HG03442 (cell line): Measurements from ENCODE around the gene SELENOO.

Experiments used
- ATAC-seq: cut with Tn5 transposase; IDR thresholded peaks from one replicate; pipeline ENCODE4 v1.9.1; 2021; ENCODE audit warnings: mild to moderate bottlenecking, moderate library complexity; ENCODE audit not compliant: unreplicated experiment

The SELENOO gene

DNA sequence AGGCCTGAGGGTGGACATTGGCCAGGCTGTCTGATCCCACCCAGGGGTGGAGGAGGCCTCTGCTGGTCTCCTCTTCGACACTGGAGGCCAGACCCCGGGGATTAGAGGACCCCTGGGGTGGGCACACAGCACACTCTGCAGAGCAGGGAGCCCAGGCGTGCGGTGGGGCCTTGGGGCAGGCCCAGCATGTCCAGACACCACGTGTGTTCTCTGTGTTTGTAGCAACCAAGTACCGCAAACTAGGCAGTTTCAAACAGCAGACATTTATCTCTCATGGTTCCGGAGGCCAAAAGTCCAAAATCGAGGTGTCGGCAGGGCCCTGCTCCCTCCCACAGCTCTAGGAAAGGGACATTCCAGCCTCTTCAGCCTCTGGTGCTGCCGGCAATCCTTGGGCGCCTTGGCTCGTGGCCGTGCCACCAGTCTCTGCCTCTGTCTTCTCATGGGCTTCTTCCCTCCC is 28.8 kb upstream of the SELENOO start:
- ATAC-seq = no peak

DNA sequence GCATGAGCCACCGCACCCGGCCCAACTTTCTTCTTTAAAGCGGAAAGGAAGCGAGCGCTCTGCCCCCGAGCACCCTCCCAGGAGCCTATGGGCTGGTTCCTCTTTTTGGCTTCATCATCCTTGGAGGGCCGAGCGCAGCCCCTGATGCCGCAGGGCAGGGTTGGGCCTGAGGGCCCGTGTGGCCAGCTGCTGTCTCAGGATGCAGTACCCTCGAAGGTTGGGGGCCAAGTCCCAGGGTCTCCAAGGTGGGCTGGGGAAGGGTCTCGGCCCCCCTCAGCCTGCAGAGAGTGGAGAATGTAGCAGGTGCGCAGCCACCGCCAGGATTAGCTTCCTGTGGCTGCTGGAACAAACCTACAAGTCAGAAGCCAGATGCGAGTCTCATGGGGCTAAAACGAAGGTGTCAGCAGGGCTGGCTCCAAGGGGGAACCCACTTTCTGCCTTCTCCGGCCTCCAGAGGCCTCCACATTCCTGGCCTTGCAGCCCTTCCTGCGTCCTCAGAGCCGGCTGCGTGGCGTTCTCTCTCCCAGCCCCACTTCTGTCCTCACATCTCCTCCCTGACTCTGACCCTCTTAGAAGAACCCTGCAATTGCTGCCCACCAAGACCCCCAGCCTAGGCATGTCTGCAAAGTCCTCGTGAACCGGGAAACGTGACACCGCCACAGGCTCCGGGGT is 27.4 kb upstream of the SELENOO start:
- no peak for ATAC-seq

DNA sequence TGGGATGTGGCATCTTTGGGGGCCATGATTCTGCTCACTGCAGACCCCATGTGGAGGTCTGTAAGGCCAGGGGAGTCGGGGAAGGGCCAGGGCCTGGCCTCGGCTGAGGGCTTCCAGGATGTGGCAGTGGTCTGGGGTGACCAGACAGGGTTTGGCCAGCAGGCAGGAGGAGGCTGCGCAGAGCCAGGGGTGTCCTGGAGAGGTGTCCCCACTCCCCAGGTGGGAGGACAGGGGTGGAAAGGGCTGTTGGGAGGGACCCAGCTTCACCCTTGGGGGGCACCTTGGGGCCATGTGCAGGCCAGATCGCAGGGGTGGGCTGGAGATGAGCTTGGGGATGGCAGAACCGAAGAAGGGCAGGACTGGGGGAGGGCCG is 26.8 kb upstream of the SELENOO start:
- ATAC-seq = no peak

DNA sequence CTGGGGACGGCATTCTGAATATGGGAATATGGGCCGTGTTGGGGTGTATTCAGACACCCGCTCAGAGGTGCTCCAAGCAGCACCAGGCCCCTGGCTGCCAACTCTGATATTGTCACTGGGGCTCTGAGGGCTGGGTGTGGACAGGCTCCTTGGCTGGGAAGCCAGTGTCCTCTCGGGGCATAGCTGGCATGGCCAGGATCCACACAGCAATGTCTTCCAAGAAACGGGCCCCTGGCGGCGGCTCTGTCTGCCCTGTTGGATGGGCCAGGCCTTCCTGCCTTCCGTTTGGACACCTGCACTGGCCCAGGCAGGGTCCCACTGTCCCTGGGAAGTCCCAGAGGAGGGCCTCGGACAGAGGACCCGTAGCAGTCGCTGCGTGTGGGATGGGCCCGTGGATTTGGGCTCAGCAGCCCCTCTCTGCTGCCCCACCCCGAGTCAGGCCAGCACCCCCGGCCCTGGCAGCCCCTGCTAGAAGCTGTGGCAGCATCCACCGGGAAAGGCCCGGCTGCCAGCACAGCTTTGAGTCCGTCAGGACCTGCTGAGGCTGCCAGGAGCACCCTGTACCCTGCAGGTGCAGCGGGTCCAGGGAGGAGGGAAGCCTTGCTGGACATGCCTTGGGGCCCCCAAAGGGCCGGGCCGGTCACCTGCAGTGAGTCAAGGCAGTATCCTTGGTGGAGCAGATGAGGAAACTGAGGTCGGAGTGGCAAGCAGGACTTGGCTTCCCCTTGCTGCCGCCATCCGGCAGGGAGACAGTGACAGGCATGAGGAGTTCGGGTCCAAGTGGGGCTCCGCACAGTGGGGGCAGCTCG is 26.2 kb upstream of the SELENOO start:
- no peak for ATAC-seq

DNA sequence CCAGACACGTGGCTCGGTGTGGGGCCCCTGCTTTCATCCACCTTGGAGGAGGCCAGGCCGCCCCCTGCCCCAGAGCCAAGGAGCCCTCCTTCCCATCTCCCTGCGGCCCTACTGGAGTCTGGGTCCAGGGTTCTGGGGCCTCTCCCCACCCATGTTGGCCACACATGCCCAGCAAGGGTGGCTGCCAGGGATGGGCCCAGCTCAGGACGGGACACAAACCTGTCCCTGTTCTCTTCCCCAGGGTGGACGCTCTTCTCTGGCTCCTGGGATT is 25.7 kb upstream of the SELENOO start:
- no peak for ATAC-seq

DNA sequence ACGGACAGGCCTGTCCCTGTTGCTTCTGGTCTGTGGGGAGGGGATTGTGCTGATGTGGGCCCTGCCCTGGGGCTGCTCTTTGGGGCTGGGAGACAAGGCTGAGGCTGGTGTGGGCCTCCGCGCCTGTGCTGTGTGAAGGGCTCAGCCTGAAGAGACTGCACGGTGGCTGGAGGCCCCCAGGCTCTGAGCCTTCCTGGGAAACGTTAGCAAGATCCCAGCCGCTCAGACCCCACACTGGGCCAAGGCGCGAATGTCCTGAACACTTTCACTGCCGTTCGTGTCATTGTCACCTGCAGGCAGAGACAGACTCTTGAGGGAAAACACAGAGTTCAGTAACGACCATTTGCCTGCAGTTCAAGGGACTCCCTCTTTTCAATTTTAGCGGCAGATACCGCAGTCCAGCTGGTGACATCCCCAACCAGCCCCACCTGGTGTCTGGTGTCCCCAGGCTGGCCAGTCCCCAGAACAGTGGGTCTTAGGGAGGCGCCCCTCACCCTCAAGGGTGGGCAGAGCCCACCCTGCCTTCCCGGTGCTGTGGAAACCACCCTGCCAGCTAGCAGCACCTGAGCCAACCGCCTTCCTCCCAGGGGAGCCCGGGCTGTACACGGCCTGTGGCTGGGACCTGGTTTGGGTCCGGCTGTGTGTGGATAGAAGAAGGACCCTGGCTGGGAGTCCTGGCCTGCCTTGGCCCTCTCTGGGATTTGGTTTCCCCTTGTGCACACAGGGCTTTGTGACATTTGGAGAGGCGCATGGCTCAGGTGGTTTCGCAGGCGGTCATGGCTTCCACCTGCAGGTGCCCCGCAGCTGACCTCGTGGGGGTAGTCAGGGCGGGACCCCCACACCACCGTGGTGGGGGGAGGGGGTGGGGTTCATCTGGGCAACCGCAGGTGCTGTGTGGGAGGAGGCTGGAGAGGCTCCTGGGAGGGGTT is 24.6 kb upstream of the SELENOO start:
- ATAC-seq = no peak

DNA sequence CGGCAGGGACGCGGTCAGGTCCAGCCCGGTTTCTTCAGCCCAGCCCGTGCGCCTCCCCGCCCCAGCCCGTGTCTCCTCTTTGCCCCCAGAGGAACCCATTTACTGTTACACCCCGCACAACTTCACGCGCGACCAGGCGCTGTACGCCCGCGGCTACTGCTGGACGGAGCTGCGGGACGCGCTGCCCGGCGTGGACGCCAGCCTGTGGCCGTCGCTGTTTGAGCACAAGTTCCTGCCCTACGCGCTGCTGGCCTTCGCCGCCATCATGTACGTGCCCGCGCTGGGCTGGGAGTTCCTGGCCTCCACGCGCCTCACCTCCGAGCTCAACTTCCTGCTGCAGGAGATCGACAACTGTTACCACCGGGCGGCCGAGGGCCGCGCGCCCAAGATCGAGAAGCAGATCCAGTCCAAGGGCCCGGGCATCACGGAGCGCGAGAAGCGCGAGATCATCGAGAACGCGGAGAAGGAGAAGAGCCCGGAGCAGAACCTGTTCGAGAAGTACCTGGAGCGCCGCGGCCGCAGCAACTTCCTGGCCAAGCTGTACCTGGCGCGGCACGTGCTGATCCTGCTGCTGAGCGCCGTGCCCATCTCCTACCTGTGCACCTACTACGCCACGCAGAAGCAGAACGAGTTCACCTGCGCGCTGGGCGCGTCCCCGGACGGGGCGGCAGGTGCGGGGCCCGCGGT is 23.8 kb upstream of the SELENOO start:
- no peak for ATAC-seq

DNA sequence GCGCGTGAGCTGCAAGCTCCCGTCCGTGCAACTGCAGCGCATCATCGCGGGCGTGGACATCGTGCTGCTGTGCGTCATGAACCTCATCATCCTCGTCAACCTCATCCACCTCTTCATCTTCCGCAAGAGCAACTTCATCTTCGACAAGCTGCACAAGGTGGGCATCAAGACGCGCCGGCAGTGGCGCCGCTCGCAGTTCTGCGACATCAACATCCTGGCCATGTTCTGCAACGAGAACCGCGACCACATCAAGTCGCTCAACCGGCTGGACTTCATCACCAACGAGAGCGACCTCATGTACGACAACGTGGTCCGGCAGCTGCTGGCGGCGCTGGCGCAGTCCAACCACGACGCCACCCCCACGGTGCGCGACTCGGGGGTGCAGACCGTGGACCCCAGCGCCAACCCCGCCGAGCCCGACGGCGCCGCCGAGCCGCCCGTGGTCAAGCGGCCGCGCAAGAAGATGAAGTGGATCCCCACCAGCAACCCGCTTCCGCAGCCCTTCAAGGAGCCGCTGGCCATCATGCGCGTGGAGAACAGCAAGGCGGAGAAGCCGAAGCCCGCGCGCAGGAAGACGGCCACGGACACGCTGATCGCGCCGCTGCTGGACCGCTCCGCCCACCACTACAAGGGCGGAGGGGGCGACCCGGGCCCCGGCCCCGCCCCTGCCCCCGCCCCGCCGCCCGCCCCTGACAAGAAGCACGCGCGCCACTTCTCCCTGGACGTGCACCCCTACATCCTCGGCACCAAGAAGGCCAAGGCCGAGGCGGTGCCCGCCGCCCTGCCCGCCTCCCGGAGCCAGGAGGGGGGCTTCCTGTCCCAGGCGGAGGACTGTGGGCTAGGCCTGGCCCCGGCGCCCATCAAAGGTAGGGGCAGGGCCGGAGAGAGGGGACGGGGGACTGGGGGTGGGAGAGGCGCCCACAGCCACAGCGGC is 23.0 kb upstream of the SELENOO start:
- ATAC-seq = no peak

DNA sequence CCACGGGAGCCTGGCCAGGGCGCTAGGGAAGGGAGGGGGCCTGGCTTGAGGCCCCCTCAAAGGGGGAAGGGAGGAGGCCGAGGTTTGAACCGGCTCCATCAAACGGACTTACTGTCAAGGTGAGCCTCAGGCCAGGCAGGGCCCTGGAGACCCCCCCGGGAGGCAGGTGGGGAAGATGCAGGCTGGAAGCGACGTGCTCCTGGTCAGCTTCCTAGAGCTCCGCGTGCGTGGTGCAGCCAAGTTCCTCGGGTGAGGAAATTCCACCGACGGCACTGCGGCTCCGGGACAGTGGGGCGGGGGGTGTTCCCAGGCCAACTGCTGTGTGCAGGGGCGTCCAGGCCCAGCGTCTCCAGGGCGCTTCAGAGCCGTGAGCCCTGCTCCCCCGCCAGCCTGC is 22.3 kb upstream of the SELENOO start:
- no peak for ATAC-seq

DNA sequence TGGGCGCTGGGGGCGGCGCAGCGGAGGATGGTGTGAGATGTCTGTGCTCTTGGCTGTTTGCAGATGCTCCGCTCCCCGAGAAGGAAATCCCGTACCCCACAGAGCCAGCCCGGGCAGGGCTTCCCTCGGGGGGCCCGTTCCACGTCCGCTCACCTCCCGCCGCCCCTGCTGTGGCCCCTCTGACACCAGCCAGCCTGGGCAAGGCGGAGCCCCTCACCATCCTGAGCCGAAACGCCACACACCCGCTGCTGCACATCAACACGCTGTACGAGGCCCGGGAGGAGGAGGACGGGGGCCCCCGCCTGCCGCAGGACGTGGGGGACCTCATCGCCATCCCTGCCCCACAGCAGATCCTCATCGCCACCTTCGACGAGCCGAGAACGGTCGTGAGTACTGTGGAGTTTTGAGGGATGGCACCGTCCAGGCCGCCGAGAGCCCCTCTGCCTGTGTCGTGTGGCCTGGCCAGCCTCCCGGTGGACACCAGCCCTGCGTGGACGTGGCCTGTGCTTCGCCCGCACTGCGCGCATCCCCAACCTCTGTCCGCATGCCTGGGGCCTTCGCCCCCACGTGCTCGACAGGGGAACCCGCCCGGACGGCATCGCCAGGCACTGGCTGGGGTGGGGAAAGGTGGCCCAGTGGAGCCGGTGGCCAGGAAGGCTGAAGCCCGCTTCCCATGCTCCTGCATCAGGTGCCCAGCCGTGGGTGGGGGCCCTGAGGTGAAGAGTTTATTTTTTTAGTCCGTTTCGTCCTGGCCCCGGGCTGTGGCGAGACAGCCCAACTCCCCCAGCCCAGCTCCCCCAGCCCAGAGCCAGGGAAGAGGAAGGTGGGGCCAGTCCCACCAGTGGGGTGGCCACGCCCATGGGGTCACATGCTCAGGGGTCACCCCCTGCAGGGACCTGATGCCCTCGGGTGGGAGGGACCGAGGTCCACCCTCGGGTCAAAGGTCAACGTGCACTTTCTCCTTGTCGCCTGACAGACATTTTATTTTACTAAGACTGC is 21.6 kb upstream of the SELENOO start:
- ATAC-seq = no peak

DNA sequence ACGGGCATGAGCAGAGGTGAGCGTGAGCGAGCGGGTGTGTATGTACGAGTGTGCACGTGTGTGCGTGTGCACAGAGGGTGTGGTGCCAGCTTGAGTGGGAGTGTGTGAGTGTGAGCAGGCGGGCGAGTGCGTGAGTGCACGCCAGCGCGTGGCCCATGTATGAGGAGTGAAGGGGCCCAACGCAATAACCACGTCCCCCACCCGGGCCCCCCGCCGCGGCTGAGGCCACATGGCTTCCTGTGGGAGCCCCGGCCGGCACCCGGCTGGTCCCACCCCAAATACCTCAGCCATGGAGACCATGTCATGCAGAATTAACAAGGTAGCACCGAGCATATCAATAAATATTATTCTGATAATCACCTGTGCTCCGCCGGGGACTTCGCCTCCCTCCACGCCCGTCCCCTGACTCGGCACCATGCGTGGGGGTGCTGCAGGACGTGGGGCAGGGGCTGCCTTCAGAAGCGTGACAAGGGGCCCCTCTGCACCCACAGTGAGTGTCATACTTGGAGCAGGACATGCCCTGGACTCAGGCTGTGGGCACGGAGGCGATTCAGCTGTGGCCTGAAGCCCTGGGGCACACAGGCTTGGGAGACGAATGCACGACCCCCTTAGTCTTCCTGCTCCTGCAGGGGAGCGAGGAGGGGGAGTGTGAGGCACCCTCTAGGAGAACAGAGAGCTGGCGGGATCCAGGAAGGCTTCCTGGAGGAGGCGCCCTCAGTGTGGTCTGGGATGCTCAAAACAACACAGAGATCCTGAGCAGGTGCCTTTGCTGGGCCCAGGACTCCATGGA is 20.7 kb upstream of the SELENOO start:
- ATAC-seq = no peak

DNA sequence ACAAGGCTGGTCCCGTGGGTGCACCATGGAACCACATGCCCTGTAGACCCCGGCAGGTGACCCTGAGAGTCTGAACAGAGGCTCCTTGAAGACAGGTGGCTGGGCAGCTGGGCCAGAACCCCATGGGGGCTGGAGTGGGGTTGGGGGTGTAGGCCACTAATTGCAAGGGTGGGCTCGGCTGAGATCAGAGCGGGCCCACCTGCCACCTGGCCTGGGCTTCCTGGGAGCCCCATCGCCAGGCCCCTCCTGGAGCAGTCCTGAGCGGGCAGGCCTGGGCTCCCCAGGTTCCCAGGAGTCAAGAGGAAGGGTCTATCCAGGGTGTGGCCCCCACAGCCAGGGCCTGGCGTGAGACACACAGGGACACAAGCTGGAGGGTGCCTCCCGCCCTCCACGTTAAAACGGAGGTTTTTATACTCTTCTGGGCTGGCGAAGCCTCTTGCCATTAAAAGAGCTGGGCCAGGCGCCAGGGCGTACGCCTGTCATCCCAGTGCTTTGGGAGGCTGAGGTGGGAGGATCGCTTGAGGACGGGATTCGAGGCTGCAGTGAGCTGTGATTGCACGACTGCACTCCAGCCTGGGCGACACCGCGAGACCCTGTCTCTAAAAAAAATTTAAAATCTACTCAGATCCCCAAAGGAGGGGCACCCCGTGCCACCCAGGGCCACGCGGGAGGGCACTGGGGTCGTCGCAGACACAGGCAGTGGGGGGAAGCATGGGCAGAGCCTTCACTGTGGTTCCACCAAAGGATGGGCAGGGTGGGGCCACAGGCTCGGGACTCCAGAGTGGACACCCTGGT is 19.9 kb upstream of the SELENOO start:
- ATAC-seq = no peak

DNA sequence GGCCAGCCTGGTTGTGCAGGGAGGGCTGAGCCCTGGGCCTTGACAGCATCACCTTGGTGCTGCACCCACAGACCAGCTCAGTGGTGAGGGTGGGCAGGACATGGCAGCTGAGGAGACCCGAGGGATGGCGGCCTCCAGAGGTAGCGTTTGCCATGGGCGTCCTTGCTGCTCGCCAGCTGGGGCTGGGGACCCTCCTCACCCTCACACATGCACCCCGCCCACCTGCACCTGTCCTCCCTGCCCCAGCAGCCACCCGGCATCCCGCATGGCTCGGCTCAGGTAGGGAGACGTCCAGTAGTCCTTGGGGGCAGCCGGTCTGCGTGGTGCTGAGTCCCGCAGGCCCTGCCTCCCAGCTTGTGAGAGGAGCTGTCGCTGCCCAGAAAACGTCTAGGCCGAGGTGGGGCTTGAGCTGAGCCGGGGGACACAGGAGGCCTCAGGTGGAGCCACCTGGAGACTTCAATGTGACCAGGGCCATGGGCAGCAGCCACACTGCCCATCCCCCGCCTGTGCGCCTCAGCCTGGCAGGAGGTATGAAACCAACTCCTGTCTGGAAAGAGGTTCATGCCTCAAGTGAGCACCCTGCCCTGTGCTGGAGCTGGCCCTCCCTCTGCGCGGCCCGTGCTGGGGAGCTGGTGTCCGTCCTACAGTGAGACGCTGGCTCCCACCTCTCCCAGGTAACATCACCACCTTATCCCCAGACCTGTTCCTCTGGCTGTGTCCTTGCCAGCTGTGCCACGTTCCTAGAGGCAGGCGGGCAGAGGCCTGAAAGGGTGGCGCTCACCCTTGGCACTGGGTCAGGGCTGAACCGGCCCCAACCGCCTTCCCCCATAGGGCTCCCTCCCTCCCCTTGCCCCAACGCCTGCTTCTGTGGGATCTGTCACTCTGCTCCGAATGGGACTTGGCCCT is 18.4 kb upstream of the SELENOO start:
- ATAC-seq = no peak

DNA sequence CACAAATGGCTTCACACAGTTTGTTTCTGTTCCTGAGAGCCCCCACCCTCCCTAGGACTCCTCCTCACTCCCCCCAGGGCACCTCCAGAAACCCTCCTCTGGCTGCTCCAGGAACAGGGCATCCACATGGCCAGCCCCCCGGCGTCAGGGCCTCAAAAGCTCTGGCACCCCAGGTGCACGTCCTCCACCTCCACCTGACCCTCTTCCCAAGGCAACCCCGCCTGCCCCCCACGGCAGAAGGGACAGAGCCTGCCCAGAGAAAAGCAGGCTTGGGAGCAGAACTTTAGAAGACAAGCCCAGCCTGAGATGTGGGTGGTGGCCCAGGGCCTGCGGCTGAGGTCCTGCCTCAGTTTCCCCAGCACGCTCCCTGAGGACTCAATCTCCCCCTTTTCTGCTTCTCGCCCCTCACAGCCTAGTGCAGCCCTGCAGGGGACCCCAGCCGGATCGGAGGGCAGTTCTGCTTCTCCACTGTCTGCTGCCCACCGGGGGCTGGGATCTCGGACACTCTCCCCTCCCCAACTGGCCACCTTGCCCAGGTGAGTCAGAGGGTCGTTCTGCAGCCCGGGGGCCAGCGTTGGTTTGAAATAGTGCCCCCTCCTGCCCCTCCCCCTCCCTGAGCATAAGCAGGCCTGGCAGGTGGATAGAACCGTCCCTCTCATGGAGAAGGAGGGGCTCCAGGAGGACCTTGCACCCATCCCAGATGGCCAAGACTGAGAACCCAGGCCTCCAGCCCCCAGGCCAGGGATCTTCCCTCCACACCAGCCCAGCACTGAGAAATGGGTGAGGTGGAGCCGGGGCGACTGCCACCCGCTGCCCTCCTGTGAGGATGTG is 17.5 kb upstream of the SELENOO start:
- ATAC-seq = no peak
